ENCODE results near the gene SRGAP3.

DNA sequence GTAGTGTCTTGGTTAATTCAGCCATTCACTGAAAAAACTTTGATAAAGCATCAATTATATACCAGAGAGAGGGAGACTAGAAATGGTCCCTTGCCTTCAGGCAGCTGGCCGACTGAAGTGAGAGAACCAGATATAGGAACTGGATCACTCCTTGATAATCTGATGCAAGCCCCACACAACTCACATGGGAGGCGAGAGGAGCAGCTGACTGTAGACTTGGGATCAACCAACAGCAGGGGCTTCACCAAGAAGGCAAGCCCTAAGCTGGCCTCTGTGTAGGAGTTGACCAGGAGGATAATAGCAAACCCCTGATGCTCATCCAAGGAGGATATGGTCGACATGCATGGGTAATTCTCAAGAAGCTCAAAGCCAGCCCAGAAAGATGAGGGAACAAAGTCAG lies 133.1 kb downstream of the SRGAP3 start:
- no peak for TF ChIP-seq POLR2A (IDR thresholded peaks at IDR 0.05)
- TF ChIP-seq, protein P1, sequence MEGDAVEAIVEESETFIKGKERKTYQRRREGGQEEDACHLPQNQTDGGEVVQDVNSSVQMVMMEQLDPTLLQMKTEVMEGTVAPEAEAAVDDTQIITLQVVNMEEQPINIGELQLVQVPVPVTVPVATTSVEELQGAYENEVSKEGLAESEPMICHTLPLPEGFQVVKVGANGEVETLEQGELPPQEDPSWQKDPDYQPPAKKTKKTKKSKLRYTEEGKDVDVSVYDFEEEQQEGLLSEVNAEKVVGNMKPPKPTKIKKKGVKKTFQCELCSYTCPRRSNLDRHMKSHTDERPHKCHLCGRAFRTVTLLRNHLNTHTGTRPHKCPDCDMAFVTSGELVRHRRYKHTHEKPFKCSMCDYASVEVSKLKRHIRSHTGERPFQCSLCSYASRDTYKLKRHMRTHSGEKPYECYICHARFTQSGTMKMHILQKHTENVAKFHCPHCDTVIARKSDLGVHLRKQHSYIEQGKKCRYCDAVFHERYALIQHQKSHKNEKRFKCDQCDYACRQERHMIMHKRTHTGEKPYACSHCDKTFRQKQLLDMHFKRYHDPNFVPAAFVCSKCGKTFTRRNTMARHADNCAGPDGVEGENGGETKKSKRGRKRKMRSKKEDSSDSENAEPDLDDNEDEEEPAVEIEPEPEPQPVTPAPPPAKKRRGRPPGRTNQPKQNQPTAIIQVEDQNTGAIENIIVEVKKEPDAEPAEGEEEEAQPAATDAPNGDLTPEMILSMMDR (IDR thresholded peaks at IDR 0.05): no peak
